MCF 10A (cell line): ENCODE data around the gene PYCARD. TPM values are rescaled to one million over a fixed set of nuclear protein-coding genes. Genes with fewer than 3 reads are reported as not detected.
"Not testable (repeated sequence)": the region's sequence is repeated elsewhere in the genome, so short reads cannot be mapped to it uniquely, and the experiment has no call there.

Source experiments
- BruUV-seq: library from RNA; stranded (reverse); fragments of 400-500 nt; replicated peaks from 2 replicates; lab custom pipeline; 2021; lab: Mats Ljungman, UMichigan
- CTCF ChIA-PET: fragments of 300-600 bp; sonication (Branson Sonifier 250); formaldehyde crosslinking; extraction: SDS; loops from one replicate; lab custom pipeline; 2021; ENCODE audit warnings: antibody characterized with exemption, inconsistent platforms; lab: Yijun Ruan, JAX
- POLR2A ChIA-PET: fragments of 300-600, 350-650 bp; sonication (Branson Sonifier 250); formaldehyde crosslinking; extraction: SDS; loops from one replicate; lab custom pipeline; 2020; ENCODE audit warnings: antibody characterized with exemption, inconsistent platforms; lab: Yijun Ruan, JAX
- DNase-seq: peaks from one replicate; pipeline ENCODE4 v3.0.0-alpha.2; 2018; ENCODE audit not compliant: unreplicated experiment
- H3K27ac Mint-ChIP-seq: one replicate; pipeline ENCODE4 v1.8.0; 2022; ENCODE audit warnings: mild to moderate bottlenecking, low read depth, mixed read lengths; ENCODE audit not compliant: unreplicated experiment
- H3K27me3 Mint-ChIP-seq: one replicate; pipeline ENCODE4 v1.8.0; 2022; ENCODE audit warnings: mixed read lengths; ENCODE audit not compliant: insufficient read depth, unreplicated experiment
- H3K36me3 Mint-ChIP-seq: one replicate; pipeline ENCODE4 v1.8.0; 2022; ENCODE audit warnings: mild to moderate bottlenecking, moderate library complexity, mixed read lengths; ENCODE audit not compliant: insufficient read depth, unreplicated experiment
- H3K4me1 Mint-ChIP-seq: one replicate; pipeline ENCODE4 v1.8.0; 2022; ENCODE audit warnings: mixed read lengths; ENCODE audit not compliant: insufficient read depth, unreplicated experiment
- H3K4me3 Mint-ChIP-seq: one replicate; pipeline ENCODE4 v1.8.0; 2022; ENCODE audit warnings: mild to moderate bottlenecking, moderate library complexity, mixed read lengths; ENCODE audit not compliant: unreplicated experiment
- H3K9me3 Mint-ChIP-seq: one replicate; pipeline ENCODE4 v1.8.0; 2022; ENCODE audit warnings: mixed read lengths; ENCODE audit not compliant: unreplicated experiment
- CTCF ChIP-seq: fragments of 200-600 bp; IDR thresholded peaks from one replicate; pipeline ENCODE4 v1.8.0; 2022; ENCODE audit warnings: antibody characterized with exemption, mild to moderate bottlenecking; ENCODE audit not compliant: unreplicated experiment
- intact Hi-C: fragments of 100-400 bp; cut with micrococcal nuclease; formaldehyde crosslinking; loops from 2 replicates; pipeline ENCODE4 v1.14.1; 2022
- total RNA-seq: library from RNA; stranded (reverse); gene quantifications from 2 replicates; pipeline ENCODE4 v1.2.3, GENCODE V29; 2022

The PYCARD gene
- total RNA-seq, 1 experiment from 2014 or later: 0.47 TPM

GRCh38 chr16:31248344-31248743 lies 45.8 kb upstream of the PYCARD start:
- no TSS peak for BruUV-seq
- Mint-ChIP-seq H3K27ac (no peak overlapping the region), H3K36me3 (no peaks in the 10 kb centered on the region), H3K9me3 (no peaks in the 10 kb centered on the region), H3K27me3 (no peaks in the 10 kb centered on the region), H3K4me1 (peaks cover 13% of the 10 kb centered on the region), H3K4me3 (no peak overlapping the region)
- no peak for DNase-seq
- no peak for TF ChIP-seq CTCF
- CTCF ChIA-PET: interaction anchor here (0.8 to 1.4 kb wide), 2 partner anchors 12 to 263 kb away, joined by 3 to 4 read pairs; no protein-coding TSS in a partner anchor
- intact Hi-C loops: no loop called here
- POLR2A ChIA-PET: interaction anchor here (1.3 to 1.8 kb wide), 4 partner anchors 9 to 131 kb away, joined by 3 to 7 read pairs (median 4); partner anchors contain the start of genes FUS and KAT8

GRCh38 chr16:31246296-31246695 lies 43.7 kb upstream of the PYCARD start:
- H3K9me3 Mint-ChIP-seq: no peaks in the 10 kb centered on the region
- TF ChIP-seq CTCF: no peak
- intact Hi-C loops: no loop called here
- no peak for DNase-seq
- no peak overlapping the region for H3K27ac Mint-ChIP-seq
- ChIA-PET POLR2A (no interaction called here), CTCF (no interaction called here)
- no peak overlapping the region for H3K4me3 Mint-ChIP-seq
- H3K36me3 Mint-ChIP-seq: no peaks in the 10 kb centered on the region
- H3K27me3 Mint-ChIP-seq: no peaks in the 10 kb centered on the region
- peaks cover 19% of the 10 kb centered on the region for H3K4me1 Mint-ChIP-seq
- BruUV-seq: no TSS peak

DNA sequence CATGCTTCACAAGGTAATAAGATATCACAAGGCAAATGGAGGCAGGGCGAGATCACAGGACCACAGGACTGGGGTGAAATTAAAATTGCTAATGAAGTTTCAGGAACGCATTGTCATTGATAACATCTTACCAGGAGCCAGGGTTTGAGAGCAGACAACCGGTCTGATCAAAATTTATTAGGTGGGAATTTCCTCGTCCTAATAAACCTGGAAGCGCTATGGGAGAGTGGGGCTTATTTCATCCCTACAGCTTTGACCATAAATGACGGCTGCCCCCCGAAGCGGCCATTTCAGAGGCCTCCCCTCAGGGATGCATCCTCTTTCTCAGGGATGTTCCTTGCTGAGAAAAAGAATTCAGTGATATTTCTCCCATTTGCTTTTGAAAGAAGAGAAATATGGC lies 43.0 kb upstream of the PYCARD start:
- intact Hi-C loops, DNase-seq, H3K4me3 Mint-ChIP-seq, POLR2A ChIA-PET, H3K9me3 Mint-ChIP-seq, H3K36me3 Mint-ChIP-seq, BruUV-seq, H3K27me3 Mint-ChIP-seq, CTCF ChIA-PET, H3K27ac Mint-ChIP-seq: not testable (repeated sequence)
- H3K4me1 Mint-ChIP-seq: peaks cover 19% of the 10 kb centered on the region

GRCh38 chr16:31243734-31244670 lies 41.4 kb upstream of the PYCARD start:
- intact Hi-C loops: no loop called here
- Mint-ChIP-seq H3K4me3 (no peak overlapping the region), H3K27ac (no peak overlapping the region), H3K9me3 (no peaks in the 10 kb centered on the region), H3K4me1 (peaks cover 19% of the 10 kb centered on the region), H3K27me3 (no peaks in the 10 kb centered on the region), H3K36me3 (no peaks in the 10 kb centered on the region)
- POLR2A ChIA-PET: interaction anchor here (1.2 kb wide), 1 partner anchor 64 kb away, joined by 4 read pairs; the partner anchor contains the start of gene FUS
- CTCF ChIA-PET: interaction anchor here (0.5 to 1.0 kb wide), 6 partner anchors 12 to 319 kb away, joined by 3 to 4 read pairs (median 3); no protein-coding TSS in a partner anchor
- no peak for DNase-seq
- BruUV-seq: no TSS peak
- TF ChIP-seq CTCF: no peak
